Activated T-helper 1 cell treated with anti-CD3 and anti-CD28 coated beads, Interleukin-12 subunit alpha, Interleukin-12 subunit beta, Interleukin-2, Interleukin-4 antibody, amounts not matched to agents 30 ng/mL and 10 ng/mL and 1 ng/mL, durations not matched to agents 14 hours and 24 hours and 36 hours (primary cell): ENCODE data around the gene NFKB2. TPM values are rescaled to one million over a fixed set of nuclear protein-coding genes. Genes with fewer than 3 reads are reported as not detected.

Source experiments
- DNase-seq: peaks from one replicate; pipeline ENCODE4 v3.0.0; 2021; ENCODE audit warnings: low spot score
- H3K27ac Mint-ChIP-seq: one replicate; pipeline ENCODE4 v1.8.0; 2021; ENCODE audit warnings: mild to moderate bottlenecking, mixed read lengths
- H3K27me3 Mint-ChIP-seq: one replicate; pipeline ENCODE4 v1.8.0; 2022; ENCODE audit warnings: mild to moderate bottlenecking, moderate library complexity, mixed read lengths; ENCODE audit not compliant: insufficient read depth
- H3K36me3 Mint-ChIP-seq: one replicate; pipeline ENCODE4 v1.8.0; 2021; ENCODE audit warnings: low read depth, mixed read lengths
- H3K4me1 Mint-ChIP-seq: one replicate; pipeline ENCODE4 v1.8.0; 2021; ENCODE audit warnings: low read depth, mixed read lengths
- H3K4me3 Mint-ChIP-seq: one replicate; pipeline ENCODE4 v1.8.0; 2021; ENCODE audit warnings: mild to moderate bottlenecking, moderate library complexity, mixed read lengths
- H3K9me3 Mint-ChIP-seq: one replicate; pipeline ENCODE4 v1.8.0; 2021; ENCODE audit warnings: mixed read lengths
- intact Hi-C: fragments of 100-400 bp; cut with micrococcal nuclease; formaldehyde crosslinking; loops from one replicate; pipeline ENCODE4 v1.15.1; 2024
- total RNA-seq: library from RNA; stranded (reverse); gene quantifications from 2 replicates; pipeline ENCODE4 v1.2.3, GENCODE V29; 2022

NFKB2 gene
- total RNA-seq, 1 donor from 2014 or later: 322 TPM

DNA sequence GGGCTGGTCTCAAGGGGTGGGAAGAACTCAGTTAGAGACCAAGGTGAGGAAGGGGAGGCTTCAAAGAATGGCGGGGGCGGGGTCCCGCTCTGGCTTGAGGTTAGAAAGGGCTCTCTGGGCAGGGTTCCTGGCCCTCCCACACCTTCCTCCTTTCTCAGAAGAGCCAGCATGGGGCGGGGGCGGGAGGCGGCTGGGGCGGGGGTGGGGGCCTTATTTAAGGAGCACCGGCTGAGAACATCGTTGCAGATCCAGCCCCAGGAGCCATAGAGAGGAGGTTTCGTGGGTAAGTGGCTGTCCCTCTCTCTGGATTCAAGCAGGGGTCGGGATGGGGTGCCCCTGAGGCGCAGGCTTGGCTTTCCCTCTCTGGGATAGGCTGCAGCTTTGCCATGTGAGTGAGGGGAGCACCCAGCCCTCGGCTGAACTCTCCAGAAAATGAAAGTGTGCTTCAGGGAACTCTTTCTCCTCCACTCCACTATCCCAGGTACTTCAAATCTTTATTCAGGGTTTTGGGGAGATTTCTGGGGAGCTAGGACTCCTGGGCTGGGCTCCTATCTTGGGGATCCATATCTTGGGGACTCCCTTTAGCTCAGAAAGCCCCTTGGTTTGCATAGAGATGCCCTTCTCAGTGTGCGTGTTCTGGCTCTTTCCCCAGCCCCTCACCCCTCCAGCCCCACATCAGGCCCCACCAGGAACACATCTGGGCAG, 40.2 kb downstream of the NFKB2 start:
- DNase-seq: peak; percentile 61
- peaks cover 16% of the 10 kb centered on the region for H3K36me3 Mint-ChIP-seq
- H3K27me3 Mint-ChIP-seq: no peaks in the 10 kb centered on the region
- intact Hi-C loops: loop anchor here (1.0 kb wide), 1 partner anchor 15 kb away; no protein-coding TSS in a partner anchor
- peak overlapping the region; percentile 86 for H3K27ac Mint-ChIP-seq
- H3K9me3 Mint-ChIP-seq: no peaks in the 10 kb centered on the region
- H3K4me1 Mint-ChIP-seq: peaks cover 62% of the 10 kb centered on the region
- peak overlapping the region; percentile 98 for H3K4me3 Mint-ChIP-seq

DNA sequence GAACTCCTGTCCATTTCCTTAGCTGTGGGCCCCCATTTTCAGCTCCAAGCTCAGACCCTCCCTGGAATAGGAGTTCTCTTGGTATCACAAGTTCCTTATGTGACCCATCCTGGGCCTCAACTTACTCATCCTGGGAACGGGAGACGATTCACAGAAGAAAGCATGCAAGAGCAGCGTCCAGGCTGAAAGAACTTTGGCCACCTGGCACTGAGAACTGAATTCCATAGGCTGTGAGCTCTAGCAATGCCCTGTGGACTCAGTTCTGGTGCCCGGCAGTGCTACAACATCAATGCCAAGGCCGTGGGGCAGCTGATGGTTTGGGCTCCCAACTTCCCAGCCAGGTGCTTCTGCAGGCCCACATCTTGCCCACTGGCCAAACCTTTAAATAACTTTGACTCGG, 40.8 kb downstream of the NFKB2 start:
- intact Hi-C loops: no loop called here
- Mint-ChIP-seq H3K36me3 (peaks cover 16% of the 10 kb centered on the region), H3K9me3 (no peaks in the 10 kb centered on the region), H3K4me1 (peaks cover 61% of the 10 kb centered on the region), H3K27me3 (no peaks in the 10 kb centered on the region), H3K27ac (peak overlapping the region; percentile 86), H3K4me3 (peak overlapping the region; percentile 98)
- DNase-seq: no peak

DNA sequence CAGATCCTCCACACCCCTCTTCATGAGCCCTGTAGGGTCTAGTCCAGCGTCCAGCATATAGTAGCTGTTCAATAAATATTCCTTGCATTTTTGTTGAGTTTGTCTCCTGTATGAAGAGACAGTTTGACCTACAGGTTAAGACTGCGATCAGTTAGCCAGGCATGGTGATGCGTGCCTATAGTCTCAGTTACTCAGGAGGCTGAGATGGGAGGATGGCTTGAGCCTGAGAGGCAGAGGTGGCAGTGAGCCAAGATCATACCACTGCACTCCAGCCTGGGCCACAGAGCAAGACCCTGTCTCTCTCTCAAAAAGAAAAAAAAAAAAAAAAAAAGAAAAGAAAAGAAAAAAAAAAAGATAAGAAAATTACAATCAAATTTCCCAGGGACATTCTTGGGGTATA, 42.0 kb downstream of the NFKB2 start:
- Mint-ChIP-seq H3K4me1 (peaks cover 59% of the 10 kb centered on the region), H3K27me3 (no peaks in the 10 kb centered on the region), H3K27ac (peak overlapping the region; percentile 57), H3K36me3 (peaks cover 14% of the 10 kb centered on the region), H3K9me3 (no peaks in the 10 kb centered on the region), H3K4me3 (peak overlapping the region; percentile 98)
- intact Hi-C loops: no loop called here
- no peak for DNase-seq

DNA sequence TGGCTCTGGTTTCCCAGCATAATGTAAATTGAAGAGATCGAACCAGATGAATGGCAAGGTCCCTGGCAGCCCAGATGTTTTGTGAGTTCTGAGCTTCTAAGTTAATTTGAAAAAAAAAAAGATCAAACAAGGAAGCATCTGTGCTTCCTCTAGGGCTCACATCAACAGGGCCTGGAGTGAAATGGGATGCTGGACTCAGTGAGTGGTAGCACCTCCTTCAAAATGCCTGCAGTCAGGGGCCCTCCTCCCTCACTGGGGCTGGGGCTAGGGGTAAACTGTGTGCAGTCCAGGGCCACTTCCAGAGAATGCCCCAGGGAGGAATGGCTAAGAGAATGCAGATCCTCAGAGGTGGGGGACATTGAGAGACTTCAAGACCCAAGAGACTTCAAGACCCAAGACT, 42.9 kb downstream of the NFKB2 start:
- Mint-ChIP-seq H3K27ac (peak overlapping the region; percentile 57), H3K27me3 (no peaks in the 10 kb centered on the region), H3K36me3 (peaks cover 14% of the 10 kb centered on the region), H3K9me3 (no peaks in the 10 kb centered on the region), H3K4me1 (peaks cover 56% of the 10 kb centered on the region), H3K4me3 (peak overlapping the region; percentile 76)
- no peak for DNase-seq
- intact Hi-C loops: no loop called here

DNA sequence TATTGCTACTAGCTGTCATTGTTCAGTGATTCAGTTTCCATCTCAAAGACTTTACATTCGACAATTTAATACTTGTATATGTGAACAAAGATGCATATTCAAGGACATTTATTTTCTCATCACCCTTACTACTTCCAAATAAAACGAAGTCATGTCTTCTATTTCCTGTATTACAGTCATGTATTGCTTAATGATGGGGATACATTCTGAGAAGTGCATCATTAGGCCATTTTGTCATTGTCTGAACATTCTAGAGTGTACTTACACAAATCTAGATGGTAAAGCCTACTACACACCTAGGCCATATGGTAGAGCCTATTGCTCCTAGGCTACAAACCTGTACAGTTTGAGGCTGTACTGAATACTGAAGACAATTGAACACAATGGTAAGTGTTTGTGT, 49.3 kb downstream of the NFKB2 start:
- peaks cover 1% of the 10 kb centered on the region for H3K36me3 Mint-ChIP-seq
- no peaks in the 10 kb centered on the region for H3K9me3 Mint-ChIP-seq
- no peak for DNase-seq
- no peak overlapping the region for H3K4me3 Mint-ChIP-seq
- no peaks in the 10 kb centered on the region for H3K27me3 Mint-ChIP-seq
- peaks cover 19% of the 10 kb centered on the region for H3K4me1 Mint-ChIP-seq
- no peak overlapping the region for H3K27ac Mint-ChIP-seq
- intact Hi-C loops: no loop called here

DNA sequence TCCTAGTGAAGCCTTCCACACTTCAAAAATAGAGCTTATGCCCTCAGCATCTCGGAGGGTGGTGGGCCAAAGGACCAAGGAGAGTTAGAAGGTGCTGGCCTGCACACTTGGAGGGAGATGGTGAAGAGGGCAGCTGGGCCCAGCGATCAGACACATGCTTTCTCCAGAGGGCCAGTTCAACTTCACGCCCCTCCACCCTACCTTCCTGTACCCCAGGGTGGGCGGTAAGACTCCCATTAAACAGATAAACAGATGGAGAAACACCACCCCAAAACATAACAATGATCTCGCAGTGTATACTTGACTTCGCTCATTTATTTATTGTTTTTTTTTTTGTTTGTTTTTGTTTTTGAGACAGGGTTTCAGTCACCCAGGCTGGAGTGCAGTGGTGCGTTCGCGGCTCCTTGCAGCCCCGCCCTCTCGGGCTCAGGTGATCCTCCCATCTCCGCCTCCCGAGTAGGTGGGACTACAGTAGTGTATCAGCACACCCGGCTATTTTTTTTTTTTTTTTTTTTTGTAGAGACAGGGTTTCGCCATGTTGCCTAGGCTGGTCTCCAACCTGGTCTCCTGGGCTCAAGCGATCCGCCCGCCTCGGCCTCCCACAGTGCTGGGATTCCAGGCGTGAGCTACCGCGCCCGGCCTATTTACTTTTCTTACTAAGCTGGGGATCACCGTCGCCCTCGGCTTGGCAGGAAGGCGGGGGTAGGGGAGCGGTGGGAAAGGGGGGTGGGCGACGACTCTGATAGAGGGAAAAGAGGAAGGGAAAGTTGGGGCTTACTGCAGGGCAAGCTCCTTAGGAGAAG, 54.0 kb downstream of the NFKB2 start:
- Mint-ChIP-seq H3K9me3 (no peaks in the 10 kb centered on the region), H3K27me3 (no peaks in the 10 kb centered on the region), H3K4me3 (peak overlapping the region; percentile 95), H3K4me1 (peaks cover 33% of the 10 kb centered on the region), H3K36me3 (peaks cover 14% of the 10 kb centered on the region), H3K27ac (peak overlapping the region; percentile 90)
- intact Hi-C loops: loop anchor here (1.0 to 2.0 kb wide), 6 partner anchors 14 to 193 kb away; partner anchors contain the start of gene ACTR1A
- peak; percentile 83 for DNase-seq

DNA sequence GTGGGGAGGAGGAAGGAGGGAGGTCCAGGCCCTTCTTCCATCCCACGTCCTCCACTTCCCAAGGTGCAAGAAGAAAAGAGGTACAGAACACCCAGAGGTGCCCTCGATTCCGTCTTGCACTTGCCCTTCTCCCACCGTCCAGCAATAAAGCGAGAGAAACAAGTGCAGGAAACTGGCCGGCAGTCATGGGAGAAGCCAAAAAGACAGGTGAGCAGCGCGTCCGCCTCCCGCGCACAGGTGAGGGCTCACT, 54.5 kb downstream of the NFKB2 start:
- Mint-ChIP-seq H3K36me3 (peaks cover 13% of the 10 kb centered on the region), H3K4me1 (peaks cover 33% of the 10 kb centered on the region), H3K27ac (peak overlapping the region; percentile 90), H3K4me3 (peak overlapping the region; percentile 95), H3K9me3 (no peaks in the 10 kb centered on the region), H3K27me3 (no peaks in the 10 kb centered on the region)
- intact Hi-C loops: loop anchor here (1.0 kb wide), 4 partner anchors 15 to 52 kb away; partner anchors contain the start of gene ACTR1A
- DNase-seq: no peak

GRCh38 chr10:102450374-102451104, 55.0 kb downstream of the NFKB2 start:
- no peaks in the 10 kb centered on the region for H3K27me3 Mint-ChIP-seq
- H3K9me3 Mint-ChIP-seq: no peaks in the 10 kb centered on the region
- H3K27ac Mint-ChIP-seq: peak overlapping the region; percentile 90
- H3K4me3 Mint-ChIP-seq: peak overlapping the region; percentile 95
- peak; percentile 88 for DNase-seq
- H3K36me3 Mint-ChIP-seq: peaks cover 16% of the 10 kb centered on the region
- H3K4me1 Mint-ChIP-seq: peaks cover 33% of the 10 kb centered on the region
- intact Hi-C loops: loop anchor here (1.0 kb wide), 4 partner anchors 15 to 52 kb away; partner anchors contain the start of gene ACTR1A

DNA sequence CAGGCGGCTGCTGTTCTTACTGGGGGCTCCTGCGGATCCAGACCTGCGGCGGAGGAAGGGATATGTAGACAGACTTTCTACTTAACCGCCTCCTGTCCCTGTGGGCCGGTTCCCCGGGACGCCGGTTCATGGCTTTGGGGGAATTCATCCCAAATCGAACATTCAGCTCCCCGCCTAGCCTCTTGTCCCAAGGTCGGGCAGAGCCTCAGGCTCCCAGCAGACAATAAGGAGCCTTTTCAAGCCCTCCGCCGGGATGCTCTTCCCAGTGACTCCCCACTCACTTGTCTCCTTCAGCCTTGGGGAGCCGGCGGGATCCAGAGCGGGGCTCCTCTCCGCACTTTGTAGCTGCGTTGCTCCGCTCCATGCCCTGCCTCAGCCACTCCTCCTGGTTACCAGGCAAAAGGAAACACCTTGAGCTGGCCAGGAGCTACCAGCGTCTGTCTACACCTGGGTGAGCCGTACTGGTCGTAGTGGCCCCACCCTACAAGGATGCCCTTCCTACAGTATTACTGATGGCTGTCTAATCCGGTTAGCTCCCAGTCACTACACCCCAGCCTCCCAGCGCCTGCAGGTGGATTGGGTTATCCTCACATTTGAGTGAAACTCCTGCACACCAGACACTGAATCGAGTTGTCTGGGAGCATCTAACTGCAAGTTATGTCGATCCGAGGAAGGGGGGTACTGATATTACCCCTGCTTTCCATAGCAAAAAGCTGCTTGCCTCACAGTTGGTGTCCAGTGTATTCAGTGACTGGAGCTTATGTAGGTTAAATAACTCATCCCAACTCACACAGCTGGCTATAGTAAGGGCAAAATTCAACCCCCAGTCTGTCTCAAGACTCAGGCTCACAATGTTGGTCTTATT, 55.8 kb downstream of the NFKB2 start, which contains the start of gene C10orf95:
Gene C10orf95 (minus strand): TSS at position 439 of the 865 bp plus-strand sequence. CDS start 450 bp downstream, outside the sequence.
- Mint-ChIP-seq H3K4me1 (peaks cover 33% of the 10 kb centered on the region), H3K9me3 (no peaks in the 10 kb centered on the region), H3K27ac (peak within 1 kb of the TSS; percentile 88), H3K36me3 (peaks cover 21% of the 10 kb centered on the region), H3K4me3 (peak within 1 kb of the TSS; percentile 95), H3K27me3 (no peaks in the 10 kb centered on the region)
- intact Hi-C loops: no loop called here
- no peak for DNase-seq

Other genes starting within 250 kb of the NFKB2 start
- gene NOLC1, start 243.3 kb upstream of the NFKB2 start, total RNA-seq: 260 and 271 TPM in 2 replicates
- gene ELOVL3, start 169.4 kb upstream of the NFKB2 start, total RNA-seq: 0.18 TPM in 1 of 2 replicates, not detected in the other
- gene PITX3, start 154.2 kb upstream of the NFKB2 start, total RNA-seq: 0.17 and 0.44 TPM in 2 replicates
- gene GBF1, start 150.2 kb upstream of the NFKB2 start, total RNA-seq: 46.7 TPM in 2 replicates
- gene PSD, start 23.1 kb downstream of the NFKB2 start, total RNA-seq: 9.9 and 10.6 TPM in 2 replicates
- 14.5 and 18.5 TPM in 2 replicates for gene FBXL15, start 25.1 kb downstream of the NFKB2 start, total RNA-seq
- gene CUEDC2, start 36.9 kb downstream of the NFKB2 start, total RNA-seq: 59.0 and 59.4 TPM in 2 replicates
- gene C10orf95, start 55.8 kb downstream of the NFKB2 start, total RNA-seq: 0.29 and 0.37 TPM in 2 replicates
- 61.0 and 66.1 TPM in 2 replicates for gene ACTR1A, start 107.0 kb downstream of the NFKB2 start, total RNA-seq
- 9.3 and 11.6 TPM in 2 replicates for gene SUFU, start 108.3 kb downstream of the NFKB2 start, total RNA-seq
- gene TRIM8, start 248.8 kb downstream of the NFKB2 start, total RNA-seq: 108 and 111 TPM in 2 replicates